ENCODE data around the gene CBLN2.

The CBLN2 gene

DNA sequence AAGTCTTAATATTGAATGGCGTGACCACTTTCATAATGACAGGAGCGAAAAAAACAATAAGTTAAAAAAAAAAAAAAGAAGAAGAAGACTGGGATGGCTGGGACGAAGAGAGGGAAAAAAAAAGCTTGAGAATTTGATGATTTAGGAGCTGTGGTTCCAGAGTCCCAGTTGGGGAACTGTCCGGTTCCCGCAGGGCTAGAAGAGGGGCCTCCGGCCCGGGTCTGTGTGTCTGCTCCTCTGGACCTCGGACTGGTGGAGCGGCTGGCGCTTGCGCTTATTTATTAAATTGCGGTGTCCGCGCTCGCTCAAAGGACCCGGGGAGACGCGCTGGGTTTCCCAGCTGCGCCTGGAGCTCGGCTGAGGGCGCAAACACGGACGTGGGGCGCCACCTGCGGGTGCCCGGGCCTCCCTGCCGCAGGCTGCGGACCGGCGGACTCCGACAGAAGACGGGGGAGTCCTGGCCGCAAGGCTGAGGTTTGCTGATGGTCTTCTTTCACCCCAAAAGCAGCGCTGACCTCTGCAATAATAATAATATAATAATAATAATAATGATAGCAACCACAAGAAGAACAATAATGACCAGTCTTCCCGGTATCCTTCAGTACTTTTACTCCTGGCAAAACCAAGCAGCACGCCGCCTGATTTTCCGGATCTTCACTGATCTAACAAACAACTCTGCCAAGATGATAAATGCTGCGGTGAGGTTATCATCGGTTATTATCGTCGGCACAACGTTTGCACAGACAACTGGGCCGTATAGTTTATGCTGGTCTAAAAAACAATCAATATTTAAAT, at the start of gene CBLN2:
Gene CBLN2 (minus strand): TSS at position 251 of the 795 bp plus-strand sequence. CDS start 2,182 bp downstream, outside the sequence.
- DNase-seq, result peak; percentile 4

- no peak for DNase-seq
These were observed 44.2 kb upstream of the CBLN2 start for GRCh38 chr18:72588360-72588759.

DNA sequence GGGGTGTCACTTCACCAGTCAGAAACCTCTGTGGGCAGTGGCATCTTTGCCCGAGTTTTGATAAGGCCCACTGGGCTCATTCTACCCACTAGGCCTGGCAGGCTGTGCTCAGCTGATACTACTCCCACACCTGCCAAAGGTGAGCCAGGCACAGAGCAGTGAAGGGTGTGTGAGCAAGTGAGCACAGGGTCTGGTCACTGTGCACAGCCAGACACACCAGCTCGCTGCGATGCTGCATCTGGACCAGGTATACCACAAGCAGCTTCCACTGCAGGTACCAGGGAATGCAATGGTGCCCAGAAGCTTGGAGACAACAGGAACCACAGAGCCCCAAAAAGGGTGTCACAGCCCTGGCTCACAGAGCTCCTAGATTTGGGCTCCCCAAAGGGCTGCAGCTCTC, 40.6 kb upstream of the CBLN2 start:
- DNase-seq, result no peak

- DNase-seq, result no peak
These were observed 37.8 kb upstream of the CBLN2 start for GRCh38 chr18:72581976-72582375.

DNA sequence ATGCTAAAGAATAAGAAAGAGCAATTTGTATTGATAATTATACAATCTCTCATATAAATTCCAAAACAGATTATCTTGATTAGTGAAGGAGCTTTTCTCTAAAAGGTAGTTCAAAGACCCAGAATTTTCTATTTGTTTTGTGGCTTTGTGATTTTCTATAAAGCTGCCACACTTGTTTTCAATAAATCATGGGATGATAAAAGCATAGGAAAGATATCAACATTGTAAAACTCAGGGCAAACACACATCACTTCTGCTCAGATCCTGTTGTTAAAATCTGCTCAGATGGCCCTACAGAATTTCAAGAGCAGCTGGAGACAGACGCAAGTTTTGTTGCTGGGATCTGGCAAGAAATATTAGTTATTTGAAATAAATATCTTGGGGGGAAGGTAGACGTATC, 28.8 kb upstream of the CBLN2 start:
- DNase-seq, result no peak

- DNase-seq, result no peak
These were observed 22.1 kb upstream of the CBLN2 start for GRCh38 chr18:72566290-72566689.

DNA sequence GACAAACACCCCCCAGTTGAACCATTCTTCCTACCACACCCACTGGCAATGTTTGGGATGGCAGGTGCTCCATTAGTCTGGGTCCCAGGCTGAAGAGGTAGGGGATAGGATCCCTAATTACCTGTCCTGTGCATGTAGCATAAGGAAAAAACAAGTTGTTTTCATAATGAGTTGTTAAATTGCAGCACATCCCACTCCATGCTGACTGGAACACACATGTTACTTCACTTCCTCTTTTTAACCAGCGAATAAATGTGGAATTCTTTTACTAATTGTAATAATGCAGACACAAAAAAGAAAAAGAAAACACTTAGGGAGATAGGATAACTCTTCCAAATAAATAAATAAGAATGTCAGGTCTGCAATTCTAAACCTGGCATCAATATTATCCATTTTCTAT, 11.8 kb upstream of the CBLN2 start:
- no peak for DNase-seq

DNA sequence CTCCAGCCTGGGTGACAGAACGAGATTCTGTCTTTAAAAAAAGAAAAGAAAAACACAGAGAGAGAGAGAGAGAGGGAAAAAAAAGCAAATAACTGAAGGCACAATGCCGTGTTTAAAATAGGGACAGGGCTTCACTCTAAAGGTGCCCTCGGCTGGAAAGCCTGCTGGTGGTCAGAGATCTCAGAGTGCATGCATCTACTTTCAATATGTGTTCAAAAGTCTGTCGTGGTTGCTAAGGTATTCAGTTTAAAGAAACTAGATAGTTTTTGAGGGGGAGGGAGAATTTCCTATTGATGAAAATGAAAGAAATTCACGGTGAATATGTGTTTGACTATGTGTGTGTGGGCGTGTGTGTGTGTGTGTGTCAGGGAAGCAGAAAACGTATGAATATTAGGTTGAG, 11.0 kb upstream of the CBLN2 start:
- DNase-seq, result no peak

- DNase-seq, result no peak
These were observed 636 bp downstream of the CBLN2 start for GRCh38 chr18:72543357-72544055.

- DNase-seq, result no peak
These were observed 1.2 kb downstream of the CBLN2 start for GRCh38 chr18:72542984-72543356.

- no peak for DNase-seq
These were observed 1.8 kb downstream of the CBLN2 start for GRCh38 chr18:72542342-72542741.

DNA sequence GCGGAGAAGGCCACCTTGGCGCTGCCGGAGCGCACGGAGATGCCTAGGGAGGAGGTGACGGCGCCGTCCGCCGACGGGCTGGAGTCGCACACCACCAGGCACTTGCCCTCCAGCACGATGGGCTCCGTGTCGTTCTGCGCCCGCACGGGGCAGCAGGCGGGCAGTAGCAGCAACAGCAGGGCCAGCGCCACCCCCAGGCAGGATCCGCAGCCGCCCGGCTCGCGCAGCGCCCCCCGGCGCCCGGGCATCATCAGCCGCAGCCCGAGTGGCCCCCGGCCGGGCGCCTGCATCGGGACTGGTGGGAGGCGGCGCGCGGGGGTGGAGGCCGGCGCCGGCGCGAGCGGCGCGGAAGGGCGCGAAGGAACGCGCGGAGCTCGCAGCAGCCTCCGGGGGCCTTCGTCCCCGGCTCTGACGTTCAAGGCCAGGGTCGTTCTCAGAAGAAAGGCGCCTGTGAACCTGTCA, 2.2 kb downstream of the CBLN2 start:
- DNase-seq, result no peak

DNA sequence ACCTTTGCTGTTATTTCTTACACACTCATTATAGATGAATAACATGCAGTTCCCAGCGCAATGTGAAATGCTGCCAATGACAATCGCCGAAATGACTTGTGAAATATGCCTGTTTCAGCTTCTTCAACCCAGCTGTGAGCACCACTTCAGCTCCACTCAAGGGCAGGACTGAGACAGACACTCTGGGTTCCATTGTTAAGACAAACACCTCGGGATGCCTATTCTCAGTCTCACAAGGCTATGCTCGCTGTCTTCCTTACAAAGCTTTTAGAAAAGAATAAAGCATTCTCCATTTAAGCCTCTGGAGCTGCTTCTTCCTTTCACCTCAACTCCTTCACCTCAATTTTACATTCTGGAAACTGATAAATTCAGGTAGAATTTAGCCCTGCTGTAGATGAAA, 4.2 kb downstream of the CBLN2 start:
- no peak for DNase-seq

DNA sequence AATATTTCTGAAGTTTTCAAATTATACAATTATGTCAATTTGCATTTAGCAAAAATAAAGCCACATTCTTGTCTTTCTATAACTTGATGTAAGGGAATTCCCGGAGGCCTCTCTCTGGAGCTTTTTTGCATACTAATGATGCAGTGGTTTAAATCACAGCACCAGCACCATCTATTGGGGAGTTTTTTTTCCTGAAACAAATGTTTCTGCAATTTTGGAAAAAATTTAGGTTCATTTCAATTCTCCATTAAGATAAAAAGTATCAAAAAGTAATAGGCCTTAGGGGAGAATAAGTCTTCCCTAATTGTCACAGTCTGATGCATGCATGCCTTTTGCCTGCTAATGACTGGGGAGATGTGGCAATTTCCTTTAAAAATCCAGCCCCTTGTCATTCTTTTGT, 13.5 kb downstream of the CBLN2 start:
- no peak for DNase-seq

DNA sequence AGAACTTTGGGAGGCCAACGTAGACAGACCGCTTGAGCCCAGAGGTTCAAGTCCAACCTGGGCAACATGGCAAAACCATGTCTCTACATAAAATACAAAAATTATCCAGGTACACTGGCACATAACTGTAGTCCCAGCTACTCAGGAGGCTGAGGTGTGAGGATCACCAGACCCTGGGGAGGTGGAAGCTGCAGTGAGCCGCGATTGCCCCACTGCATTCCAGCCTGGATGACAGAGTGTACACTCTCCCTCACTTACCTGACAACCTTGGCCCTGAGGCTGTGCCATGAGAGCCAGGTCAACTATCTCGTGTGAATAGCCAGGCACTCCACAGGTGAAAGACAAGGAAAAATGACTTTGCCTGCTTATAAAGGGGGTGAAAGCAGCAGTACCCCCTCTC, 39.3 kb downstream of the CBLN2 start:
- no peak for DNase-seq

DNA sequence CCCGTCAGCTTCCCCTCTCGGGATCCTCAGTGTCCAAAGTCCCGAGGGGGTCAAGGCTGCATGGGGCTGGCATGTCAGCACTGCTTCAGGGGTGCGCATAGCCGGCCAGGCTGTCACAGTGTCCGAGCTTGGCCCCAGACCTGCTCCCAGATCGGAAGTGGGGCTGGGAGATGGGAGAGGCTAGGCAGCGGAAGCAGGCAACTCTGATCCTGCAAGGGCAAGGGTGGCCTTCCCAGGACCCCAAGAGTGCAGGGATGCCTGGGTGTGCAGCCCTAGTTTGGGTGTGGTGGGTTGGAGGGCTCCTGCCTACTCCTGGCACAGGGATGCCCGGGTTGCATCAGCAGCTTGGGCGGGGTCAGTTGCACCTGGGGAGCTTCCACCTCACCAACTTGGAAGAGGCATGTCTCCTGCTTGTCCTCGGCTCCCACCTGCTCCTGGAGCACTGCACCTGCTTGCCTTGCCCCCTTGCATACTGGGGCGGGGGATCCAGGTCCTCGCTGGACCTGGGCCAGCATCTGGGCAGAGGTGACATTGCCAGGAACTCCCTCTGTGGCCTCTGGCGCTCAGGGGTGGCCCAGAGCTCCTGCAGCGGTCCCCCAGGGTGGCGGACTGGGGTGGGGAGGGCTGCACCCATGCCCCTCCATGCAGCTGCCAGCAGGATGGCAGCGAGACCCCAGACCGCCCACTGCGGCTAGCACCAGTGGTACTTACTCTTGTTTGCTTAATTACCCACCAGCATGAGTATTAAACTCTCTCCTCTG, 41.3 kb downstream of the CBLN2 start:
- no peak for DNase-seq

GRCh38 chr18:72492497-72492896, 51.6 kb downstream of the CBLN2 start:
- no peak for DNase-seq
